Endodermal cell (in vitro differentiated cells): ENCODE measurements around the gene PTPRN2. TPM values are rescaled to one million over a fixed set of nuclear protein-coding genes. Genes with fewer than 3 reads are reported as not detected.

Source experiments
- DNase-seq: peaks from one replicate; pipeline ENCODE4 v3.0.0-alpha.2; 2017
- H3K27ac ChIP-seq: 2 replicates; pipeline ENCODE4 v1.5.1; 2013; ENCODE audit warnings: mild to moderate bottlenecking, low read depth, low read length, moderate library complexity
- H3K27me3 ChIP-seq: 2 replicates; pipeline ENCODE4 v1.6.1; 2013; ENCODE audit warnings: mild to moderate bottlenecking, low read length, moderate library complexity; ENCODE audit not compliant: insufficient read depth, control insufficient read depth, poor library complexity, severe bottlenecking
- H3K36me3 ChIP-seq: 2 replicates; pipeline ENCODE4 v1.7.0; 2013; ENCODE audit warnings: mild to moderate bottlenecking, low read length, moderate library complexity; ENCODE audit not compliant: control insufficient read depth, insufficient read depth
- H3K4me1 ChIP-seq: one replicate; pipeline ENCODE4 v1.7.0; 2013; ENCODE audit warnings: low read length; ENCODE audit not compliant: control insufficient read depth, insufficient read depth
- H3K4me3 ChIP-seq: 2 replicates; pipeline ENCODE4 v1.5.1; 2013; ENCODE audit warnings: mild to moderate bottlenecking, low read length, moderate library complexity
- H3K9ac ChIP-seq: 2 replicates; pipeline ENCODE4 v1.6.1; 2013; ENCODE audit warnings: mild to moderate bottlenecking, low read length, moderate library complexity; ENCODE audit not compliant: poor library complexity, severe bottlenecking; ENCODE audit errors: extremely low read depth
- H3K9me3 ChIP-seq: 2 replicates; pipeline ENCODE4 v1.6.1; 2013; ENCODE audit warnings: mild to moderate bottlenecking, low read length, moderate library complexity; ENCODE audit not compliant: control insufficient read depth
- H3K27ac Mint-ChIP-seq: 2 replicates; pipeline ENCODE4 v1.8.0; 2020; ENCODE audit warnings: mixed read lengths
- H3K27me3 Mint-ChIP-seq: 2 replicates; pipeline ENCODE4 v1.8.0; 2021; ENCODE audit warnings: mild to moderate bottlenecking, mixed read lengths; ENCODE audit not compliant: insufficient read depth
- H3K36me3 Mint-ChIP-seq: 2 replicates; pipeline ENCODE4 v1.8.0; 2020; ENCODE audit warnings: low read depth, mixed read lengths
- H3K4me1 Mint-ChIP-seq: 2 replicates; pipeline ENCODE4 v1.8.0; 2020; ENCODE audit warnings: mixed read lengths
- H3K4me3 Mint-ChIP-seq: 2 replicates; pipeline ENCODE4 v1.8.0; 2020; ENCODE audit warnings: mild to moderate bottlenecking, moderate library complexity, mixed read lengths
- H3K9me3 Mint-ChIP-seq: 2 replicates; pipeline ENCODE4 v1.8.0; 2020; ENCODE audit warnings: mild to moderate bottlenecking, mixed read lengths
- whole genome bisulfite sequencing, 2 experiments: methylation state at CpG; one replicate each; pipeline versions ENCODE4 v1.1.5 to v1.1.7; 2013; ENCODE audit warnings: missing lambda C conversion rate in 2 of 2, mixed read lengths in 1 of 2; ENCODE audit not compliant: insufficient coverage in 1 of 2, insufficient read length in 1 of 2; 5-methylcytosine and 5-hydroxymethylcytosine counted together
- total RNA-seq, 2 donors: library from RNA; stranded (reverse); fragmentation: NEBNext Ultra II Directional in 1 of 2; extraction: Animal tissue kit (Norgen Biotek cat#: 25700) in 1 of 2; gene quantifications; 2 replicates in 1 of 2; 3 replicates in 1 of 2; pipeline ENCODE4 v1.2.1, GENCODE V29; 2021
- TF ChIP-seq, protein P1 (sequence below): fragments of 200-600 bp; sonication (generic); conservative IDR thresholded peaks from 2 replicates; pipeline ENCODE4 v1.5.0; 2021; ENCODE audit warnings: antibody characterized with exemption, mild to moderate bottlenecking

Gene PTPRN2
- total RNA-seq, 2 donors from 2014 or later, result 0.69 to 1.2 TPM

DNA sequence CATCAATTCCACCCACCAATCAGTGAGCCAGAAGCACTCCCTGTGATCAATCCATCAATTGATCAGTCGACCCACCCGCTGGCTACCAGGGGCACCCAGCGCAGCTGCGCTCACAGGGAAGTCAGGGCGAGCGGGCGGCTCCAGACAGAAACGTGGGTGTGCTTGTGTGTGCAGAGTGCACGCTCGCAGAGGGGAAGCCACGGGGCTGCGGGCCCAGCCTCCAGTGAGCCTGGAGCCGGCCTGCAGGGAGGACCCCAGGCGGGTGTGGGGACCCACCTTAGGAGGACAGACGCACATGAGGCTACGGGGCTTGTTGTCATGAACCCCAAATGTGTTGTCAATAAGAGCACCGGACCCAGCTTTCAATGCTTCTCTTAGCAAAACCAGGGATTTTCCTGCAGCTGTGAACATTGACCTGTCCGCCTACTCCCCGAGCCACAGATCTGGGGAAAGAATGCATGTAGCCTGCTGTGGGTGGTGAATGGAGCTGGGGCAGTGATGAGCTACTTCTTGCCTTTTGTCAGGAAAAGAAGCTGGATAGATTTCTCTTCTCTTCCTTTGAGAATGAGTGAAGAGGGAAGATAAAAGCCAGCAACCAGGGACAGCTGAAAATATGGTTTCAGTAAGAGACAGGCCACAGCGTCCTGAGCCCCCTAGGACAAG lies 753.0 kb downstream of the PTPRN2 start:
- Histone ChIP-seq H3K36me3 (no peaks in the 10 kb centered on the region), H3K27me3 (no peaks in the 10 kb centered on the region), H3K27ac (no peak overlapping the region), H3K9ac (no peak overlapping the region), H3K4me3 (no peak overlapping the region), H3K4me1 (no peaks in the 10 kb centered on the region), H3K9me3 (peaks cover 65% of the 10 kb centered on the region)
- TF ChIP-seq, protein P1, sequence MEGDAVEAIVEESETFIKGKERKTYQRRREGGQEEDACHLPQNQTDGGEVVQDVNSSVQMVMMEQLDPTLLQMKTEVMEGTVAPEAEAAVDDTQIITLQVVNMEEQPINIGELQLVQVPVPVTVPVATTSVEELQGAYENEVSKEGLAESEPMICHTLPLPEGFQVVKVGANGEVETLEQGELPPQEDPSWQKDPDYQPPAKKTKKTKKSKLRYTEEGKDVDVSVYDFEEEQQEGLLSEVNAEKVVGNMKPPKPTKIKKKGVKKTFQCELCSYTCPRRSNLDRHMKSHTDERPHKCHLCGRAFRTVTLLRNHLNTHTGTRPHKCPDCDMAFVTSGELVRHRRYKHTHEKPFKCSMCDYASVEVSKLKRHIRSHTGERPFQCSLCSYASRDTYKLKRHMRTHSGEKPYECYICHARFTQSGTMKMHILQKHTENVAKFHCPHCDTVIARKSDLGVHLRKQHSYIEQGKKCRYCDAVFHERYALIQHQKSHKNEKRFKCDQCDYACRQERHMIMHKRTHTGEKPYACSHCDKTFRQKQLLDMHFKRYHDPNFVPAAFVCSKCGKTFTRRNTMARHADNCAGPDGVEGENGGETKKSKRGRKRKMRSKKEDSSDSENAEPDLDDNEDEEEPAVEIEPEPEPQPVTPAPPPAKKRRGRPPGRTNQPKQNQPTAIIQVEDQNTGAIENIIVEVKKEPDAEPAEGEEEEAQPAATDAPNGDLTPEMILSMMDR, result no peak
- no peaks in the 10 kb centered on the region for H3K36me3 Mint-ChIP-seq
- 72 to 85% methylated on average over 11 to 20 of the region's 20 CpGs for WGBS, 2 experiments
- H3K9me3 Mint-ChIP-seq, result no peaks in the 10 kb centered on the region
- no peaks in the 10 kb centered on the region for H3K27me3 Mint-ChIP-seq
- no peak overlapping the region for H3K27ac Mint-ChIP-seq
- no peak overlapping the region for H3K4me3 Mint-ChIP-seq
- no peaks in the 10 kb centered on the region for H3K4me1 Mint-ChIP-seq
- DNase-seq, result no peak

DNA sequence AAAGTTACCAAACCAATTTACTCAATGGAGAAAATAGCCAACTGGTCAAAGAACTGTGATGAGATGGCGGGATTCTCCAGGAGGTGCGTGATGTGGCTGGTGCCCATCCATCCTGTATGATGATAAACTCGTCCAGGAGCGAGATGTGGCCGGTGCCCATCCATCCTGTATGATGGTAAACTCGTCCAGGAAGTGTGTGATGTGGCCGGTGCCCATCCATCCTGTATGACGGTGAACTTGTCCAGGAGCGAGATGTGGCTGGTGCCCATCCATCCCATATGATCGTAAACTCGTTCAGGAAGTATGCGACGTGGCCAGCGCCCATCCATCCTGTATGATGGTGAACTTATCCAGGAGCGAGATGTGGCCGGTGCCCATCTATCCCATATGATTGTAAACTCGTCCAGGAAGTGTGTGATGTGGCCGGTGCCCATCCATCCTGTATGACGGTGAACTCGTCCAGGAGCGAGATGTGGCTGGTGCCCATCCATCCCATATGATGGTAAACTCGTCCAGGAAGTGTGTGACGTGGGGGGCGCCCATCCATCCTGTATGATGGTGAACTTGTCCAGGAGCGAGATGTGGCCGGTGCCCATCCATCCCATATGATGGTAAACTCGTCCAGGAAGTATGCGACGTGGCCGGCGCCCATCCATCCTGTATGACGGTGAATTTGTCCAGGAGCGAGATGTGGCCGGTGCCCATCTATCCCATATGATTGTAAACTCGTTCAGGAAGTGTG lies 754.6 kb downstream of the PTPRN2 start:
- H3K9me3 ChIP-seq, result peaks cover 66% of the 10 kb centered on the region
- no peak overlapping the region for H3K27ac ChIP-seq
- no peaks in the 10 kb centered on the region for H3K4me1 ChIP-seq
- Mint-ChIP-seq H3K4me3 (no peak overlapping the region), H3K36me3 (no peaks in the 10 kb centered on the region), H3K27me3 (no peaks in the 10 kb centered on the region), H3K9me3 (no peaks in the 10 kb centered on the region), H3K4me1 (no peaks in the 10 kb centered on the region), H3K27ac (no peak overlapping the region)
- H3K9ac ChIP-seq, result no peak overlapping the region
- no peak for DNase-seq
- WGBS, 2 experiments, result 81 to 85% methylated on average over 31 to 35 of the region's 35 CpGs
- H3K27me3 ChIP-seq, result no peaks in the 10 kb centered on the region
- no peaks in the 10 kb centered on the region for H3K36me3 ChIP-seq
- TF ChIP-seq, protein P1, result no peak
- H3K4me3 ChIP-seq, result no peak overlapping the region

DNA sequence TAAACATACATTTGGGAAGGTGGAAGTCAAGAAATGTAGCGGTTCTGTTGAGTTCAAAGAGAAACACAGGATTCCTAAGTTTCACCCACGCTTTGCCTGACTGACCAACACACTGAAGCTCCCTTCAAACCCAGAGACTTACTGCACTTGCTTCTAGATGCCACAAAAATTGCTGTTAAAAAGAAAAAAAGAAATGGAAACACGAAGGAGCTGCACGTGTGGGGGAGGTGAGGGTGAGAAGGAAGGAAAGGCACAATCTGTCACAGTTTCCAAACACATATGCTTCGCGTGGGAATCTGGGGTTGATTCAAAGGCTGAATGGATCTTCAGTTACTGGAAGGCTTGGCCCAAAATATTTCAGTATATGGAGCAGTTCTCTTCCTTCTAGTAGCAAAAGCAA lies 755.2 kb downstream of the PTPRN2 start:
- H3K27ac Mint-ChIP-seq, result no peak overlapping the region
- WGBS, 2 experiments, result 42 to 73% methylated on average over 2 to 6 of the region's 6 CpGs
- peaks cover 69% of the 10 kb centered on the region for H3K9me3 ChIP-seq

More for the DNA sequence above, 755.2 kb downstream of the PTPRN2 start:
- no peaks in the 10 kb centered on the region for H3K36me3 Mint-ChIP-seq
- no peaks in the 10 kb centered on the region for H3K4me1 Mint-ChIP-seq
- no peak for DNase-seq
- H3K9me3 Mint-ChIP-seq, result no peaks in the 10 kb centered on the region
- Histone ChIP-seq H3K4me3 (no peak overlapping the region), H3K9ac (no peak overlapping the region), H3K36me3 (no peaks in the 10 kb centered on the region), H3K27ac (no peak overlapping the region), H3K27me3 (no peaks in the 10 kb centered on the region), H3K4me1 (no peaks in the 10 kb centered on the region)
- H3K27me3 Mint-ChIP-seq, result no peaks in the 10 kb centered on the region
- no peak overlapping the region for H3K4me3 Mint-ChIP-seq
- TF ChIP-seq, protein P1, result no peak
